GM12878 (cell line): ENCODE measurements around the gene PPP1R10. TPM values are rescaled to one million over a fixed set of nuclear protein-coding genes. Genes with fewer than 3 reads are reported as not detected.

ENCODE experiments used
- ATAC-seq: fragments of 200-7000 bp; cut with Tn5 transposase; 3 replicates; pipeline ENCODE4 v1.9.1; 2020; ENCODE audit warnings: mild to moderate bottlenecking, moderate library complexity
- BruUV-seq: library from RNA; stranded (reverse); fragments of 400-500 nt; replicated peaks from 2 replicates; lab custom pipeline; 2021; lab: Mats Ljungman, UMichigan
- CTCF ChIA-PET: fragments of 300-600 bp; sonication (Branson Sonifier 250); formaldehyde crosslinking; extraction: SDS; loops from one replicate; lab custom pipeline; 2021; ENCODE audit warnings: inconsistent platforms; lab: Yijun Ruan, JAX
- POLR2A ChIA-PET: fragments of 350-600 bp; formaldehyde crosslinking; extraction: SDS; loops from one replicate; lab custom pipeline; 2021; ENCODE audit warnings: inconsistent platforms; lab: Charles Lee
- RAD21 ChIA-PET: fragments of 300-600 bp; sonication (Branson Sonifier 250); formaldehyde crosslinking; loops from one replicate; lab custom pipeline; 2023; ENCODE audit warnings: antibody characterized with exemption; ENCODE audit not compliant: unreplicated experiment; lab: Charles Lee
- SMC1A ChIA-PET: fragments of 300-600 bp; sonication (Branson Sonifier 250); formaldehyde crosslinking; loops from one replicate; lab custom pipeline; 2023; ENCODE audit not compliant: unreplicated experiment, uncharacterized antibody; lab: Charles Lee
- DNase-seq: peaks from one replicate; pipeline ENCODE4 v3.0.0-alpha.2; 2011; ENCODE audit warnings: low read depth, low spot score
- FAIRE-seq: peaks from 3 replicates; lab custom pipeline; 2011; peaks lifted over from hg19 to GRCh38; lab: Jason Lieb, UNC
- H2AFZ ChIP-seq: 2 replicates; pipeline ENCODE4 v1.6.0; 2011; ENCODE audit warnings: low read depth, low read length, control low read depth; ENCODE audit not compliant: control insufficient read depth
- H3K27ac ChIP-seq: 2 replicates; pipeline ENCODE4 v1.5.1; 2011; ENCODE audit warnings: control low read depth; ENCODE audit not compliant: control insufficient read depth, insufficient read depth
- H3K27me3 ChIP-seq, 2 experiments: replicated peaks in 1 of 2; 2 replicates each; pipeline versions ENCODE4 v1.6.0 to v1.6.1; 2011; ENCODE audit warnings: low read length in 1 of 2; ENCODE audit not compliant: control insufficient read depth in 2 of 2, insufficient read depth in 2 of 2
- H3K36me3 ChIP-seq, 2 experiments: 2 replicates each; pipeline ENCODE4 v1.5.1; 2011; ENCODE audit warnings: low read length in 1 of 2; ENCODE audit not compliant: control insufficient read depth in 2 of 2, insufficient read depth in 2 of 2
- H3K4me1 ChIP-seq: 2 replicates; pipeline ENCODE4 v1.6.1; 2011; ENCODE audit warnings: mild to moderate bottlenecking, low read length, moderate library complexity, mixed read lengths; ENCODE audit not compliant: control insufficient read depth, insufficient read depth
- H3K4me2 ChIP-seq: 2 replicates; pipeline ENCODE4 v1.6.0; 2011; ENCODE audit warnings: control low read depth; ENCODE audit not compliant: control insufficient read depth, insufficient read depth
- H3K4me3 ChIP-seq: fragments of 200-600 bp; sonication (generic); 2 replicates; pipeline ENCODE4 v1.5.1; 2016
- H3K79me2 ChIP-seq: 2 replicates; pipeline ENCODE4 v1.6.0; 2011; ENCODE audit warnings: low read length; ENCODE audit not compliant: control insufficient read depth, insufficient read depth
- H3K9ac ChIP-seq: 2 replicates; pipeline ENCODE4 v1.8.0; 2011; ENCODE audit warnings: low read length, control low read depth, mixed read lengths; ENCODE audit not compliant: control insufficient read depth, insufficient read depth
- H3K9me3 ChIP-seq: replicated peaks from 3 replicates; pipeline ENCODE4 v1.5.1; 2011; ENCODE audit warnings: mild to moderate bottlenecking, low read length; ENCODE audit not compliant: control insufficient read depth, insufficient read depth
- H4K20me1 ChIP-seq: 2 replicates; pipeline ENCODE4 v1.6.0; 2011; ENCODE audit not compliant: control insufficient read depth, insufficient read depth
- CHD1 ChIP-seq: IDR thresholded peaks from 2 replicates; pipeline ENCODE4 v1.6.1; 2012; ENCODE audit warnings: low read depth, low read length, improper control_type of control experiment
- CHD2 ChIP-seq: IDR thresholded peaks from 2 replicates; pipeline ENCODE4 v1.6.1; 2011; ENCODE audit warnings: low read depth, low read length, improper control_type of control experiment, borderline replicate concordance
- ETV6 ChIP-seq, 2 experiments: fragments of 450-650 bp in 1 of 2; IDR thresholded peaks in 1 of 2; conservative IDR thresholded peaks in 1 of 2; 2 replicates each; pipeline ENCODE4 v1.6.1; 2014; ENCODE audit warnings: antibody characterized with exemption in 1 of 2, borderline replicate concordance in 1 of 2, low read depth in 1 of 2, mild to moderate bottlenecking in 1 of 2, moderate library complexity in 1 of 2
- IKZF1 ChIP-seq: fragments of 450-650 bp; conservative IDR thresholded peaks from 2 replicates; pipeline ENCODE4 v1.6.1; 2017; ENCODE audit warnings: antibody characterized with exemption, mild to moderate bottlenecking
- NBN ChIP-seq: fragments of 450-650 bp; IDR thresholded peaks from 2 replicates; pipeline ENCODE4 v1.6.1; 2016
- POLR2AphosphoS2 ChIP-seq: IDR thresholded peaks from 2 replicates; pipeline ENCODE4 v1.6.1; 2011; ENCODE audit warnings: low read depth, mild to moderate bottlenecking, low read length, improper control_type of control experiment, moderate library complexity
- RAD21 ChIP-seq: IDR thresholded peaks from 2 replicates; pipeline ENCODE4 v1.6.1; 2011; ENCODE audit warnings: mild to moderate bottlenecking, low read depth, low read length, moderate library complexity; ENCODE audit not compliant: insufficient read depth
- SP1 ChIP-seq: IDR thresholded peaks from one replicate; pipeline ENCODE4 v1.6.1; 2011; ENCODE audit warnings: low read depth, low read length
- TBL1XR1 ChIP-seq: IDR thresholded peaks from 2 replicates; pipeline ENCODE4 v1.6.1; 2012; ENCODE audit warnings: low read depth, low read length, improper control_type of control experiment
- TCF3 ChIP-seq: IDR thresholded peaks from 2 replicates; pipeline ENCODE4 v1.6.1; 2012; ENCODE audit warnings: low read depth, mild to moderate bottlenecking, low read length, borderline replicate concordance; ENCODE audit not compliant: insufficient read depth
- TCF7 ChIP-seq: IDR thresholded peaks from 2 replicates; pipeline ENCODE4 v1.6.1; 2014; ENCODE audit warnings: antibody characterized with exemption, borderline replicate concordance
- ZNF622 ChIP-seq: fragments of 450-650 bp; IDR thresholded peaks from 2 replicates; pipeline ENCODE4 v1.6.1; 2017; ENCODE audit warnings: mild to moderate bottlenecking, inconsistent platforms
- WGBS: methylation state at CpG from one replicate; pipeline ENCODE4 v1.1.6; 2016; ENCODE audit warnings: low lambda C conversion rate; ENCODE audit not compliant: insufficient replicate concordance, insufficient coverage; ENCODE audit errors: missing lambda C conversion rate; 5-methylcytosine and 5-hydroxymethylcytosine counted together
- in situ Hi-C: fragments of 300-500 bp; cut with MboI; formaldehyde crosslinking; loops from 9 replicates; pipeline ENCODE4 v1.14.3; 2018; ENCODE audit warnings: mixed read lengths
- intact Hi-C: fragments of 100-400 bp; cut with micrococcal nuclease; formaldehyde crosslinking; loops from one replicate; pipeline ENCODE4 v1.14.2; 2022; ENCODE audit not compliant: unreplicated experiment
- microRNA counts: library from miRNA; unstranded; fragments of <30 nt; microRNA quantifications from one replicate; lab custom pipeline; 2016
- microRNA-seq: library from miRNA; unstranded; fragments of <30 nt; microRNA quantifications from one replicate; pipeline ENCODE4, GENCODE V29; 2018
- polyA plus RNA-seq, 11 experiments: library from polyadenylated mRNA; depleted of rRNA in 4 of 11; unstranded in 6 of 11; stranded (reverse) in 5 of 11; fragments of >200 nt; fragmentation: Nextera tagmentation in 4 of 11; fragmentation: Illumina TruSeq in 1 of 11; extraction: Ambion mirVana in 4 of 11; extraction: Trizol in 1 of 11; gene quantifications; 1 replicate in 1 of 11; 2 replicates in 10 of 11; pipeline versions ENCODE4 v1.2.1 to v1.2.3, GENCODE V29; 2011 to 2016; ENCODE audit warnings: inconsistent platforms in 2 of 11, missing spikeins in 2 of 11, low read depth in 1 of 11
- small RNA-seq: library from RNA; depleted of rRNA; stranded (forward); fragments of <200 nt; gene quantifications from one replicate; pipeline ENCODE3, GENCODE V24; 2014
- total RNA-seq, 4 experiments: library from RNA; depleted of rRNA in 3 of 4; stranded (reverse); fragments of >200 nt in 3 of 4; fragmentation: Illumina TruSeq in 1 of 4; extraction: Trizol in 1 of 4; gene quantifications; 2 replicates each; pipeline versions ENCODE4 v1.2.1 to v1.2.3, GENCODE V29; 2013 to 2021
- TF ChIP-seq, protein P1 (sequence below): IDR thresholded peaks from 2 replicates; pipeline ENCODE4 v1.6.1; 2011; ENCODE audit warnings: borderline replicate concordance, low read depth, mild to moderate bottlenecking, moderate library complexity, low read length; ENCODE audit not compliant: insufficient read depth, poor library complexity, severe bottlenecking

PPP1R10 gene
- total and polyA plus RNA-seq, 10 of the 15 experiments (the other 5 are each of a cell fraction or from before 2014, with no cell fraction given): 11.3 to 83.8 (median 41.2) TPM

DNA sequence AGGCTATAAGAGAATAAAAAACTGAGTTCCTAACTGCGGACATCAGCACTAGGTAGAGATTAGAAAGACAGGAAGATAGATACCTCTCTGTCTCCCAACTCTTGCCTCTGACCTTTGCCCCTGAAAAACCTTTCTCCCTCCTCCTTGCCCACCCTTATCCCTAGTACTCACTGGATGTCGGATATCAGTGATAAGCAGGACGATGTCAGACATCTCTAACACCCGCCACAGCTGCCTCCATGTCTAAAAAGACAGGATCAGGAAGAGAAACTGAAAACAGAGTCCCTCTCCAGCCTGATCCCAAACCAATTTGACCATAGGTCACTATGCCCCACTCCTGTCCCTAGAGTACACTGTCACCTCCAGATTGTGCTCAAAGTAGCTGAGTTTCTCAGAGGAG is 62.6 kb downstream of the PPP1R10 start:
- peak overlapping the region; percentile 95; the same call in 1 of the 2 replicates for H3K9ac ChIP-seq
- ChIA-PET RAD21 (interaction anchor here (0.7 to 2.5 kb wide), 4 partner anchors 9 to 71 kb away, joined by 3 to 8 read pairs (median 5); no protein-coding TSS in a partner anchor), POLR2A (interaction anchor here (0.5 to 1.5 kb wide), 3 partner anchors 27 to 60 kb away, joined by 5 read pairs; no protein-coding TSS in a partner anchor), SMC1A (interaction anchor here (1.3 to 2.8 kb wide), 6 partner anchors 10 to 145 kb away, joined by 3 to 16 read pairs (median 4); no protein-coding TSS in a partner anchor), CTCF (interaction anchor here (0.7 to 9.7 kb wide), 8 partner anchors 11 to 360 kb away, joined by 3 to 121 read pairs (median 4); partner anchors contain the start of gene VARS2)
- in situ Hi-C loops: no loop called here
- no peak for ATAC-seq
- FAIRE-seq: no peak
- no peaks in the 10 kb centered on the region for H3K27me3 ChIP-seq
- peaks cover 7 to 15% of the 10 kb centered on the region in 2 experiments; a peak in 3 of 4 replicates for H3K36me3 ChIP-seq
- peaks cover 8% of the 10 kb centered on the region; the same call in 1 of the 2 replicates for H3K4me1 ChIP-seq
- BruUV-seq: no TSS peak
- H4K20me1 ChIP-seq: no peaks in the 10 kb centered on the region
- 81% methylated on average over 4 of the region's 4 CpGs for WGBS
- H3K4me3 ChIP-seq: no peak overlapping the region
- no peak overlapping the region for H2AFZ ChIP-seq
- H3K79me2 ChIP-seq: peaks cover 25% of the 10 kb centered on the region
- H3K27ac ChIP-seq: no peak overlapping the region
- no peak for DNase-seq
- intact Hi-C loops: loop anchor here (10.0 kb wide), 1 partner anchor 230 kb away; the partner anchor contains the start of gene TRIM39
- TF ChIP-seq SP1 (no peak), CHD1 (no peak), ZNF622 (no peak), POLR2AphosphoS2 (no peak), IKZF1 (no peak), NBN (no peak), TCF3 (no peak), CHD2 (no peak), ETV6 (conservative IDR thresholded peaks at IDR 0.05 in 1 of 2, IDR thresholded peaks at IDR 0.05 in 1 of 2; ENCODE audit: borderline replicate concordance in 1 of 2, low read depth in 1 of 2) (no peak), TBL1XR1 (no peak), RAD21 (no peak), TCF7 (no peak)
- TF ChIP-seq, protein P1, sequence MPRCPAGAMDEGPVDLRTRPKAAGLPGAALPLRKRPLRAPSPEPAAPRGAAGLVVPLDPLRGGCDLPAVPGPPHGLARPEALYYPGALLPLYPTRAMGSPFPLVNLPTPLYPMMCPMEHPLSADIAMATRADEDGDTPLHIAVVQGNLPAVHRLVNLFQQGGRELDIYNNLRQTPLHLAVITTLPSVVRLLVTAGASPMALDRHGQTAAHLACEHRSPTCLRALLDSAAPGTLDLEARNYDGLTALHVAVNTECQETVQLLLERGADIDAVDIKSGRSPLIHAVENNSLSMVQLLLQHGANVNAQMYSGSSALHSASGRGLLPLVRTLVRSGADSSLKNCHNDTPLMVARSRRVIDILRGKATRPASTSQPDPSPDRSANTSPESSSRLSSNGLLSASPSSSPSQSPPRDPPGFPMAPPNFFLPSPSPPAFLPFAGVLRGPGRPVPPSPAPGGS: no peak
- no peaks in the 10 kb centered on the region for H3K9me3 ChIP-seq
- peak overlapping the region; percentile 82 for H3K4me2 ChIP-seq

MicroRNAs within 50 kb of the gene (microRNA counts, 767-probe panel; counts per million panel counts)
- microRNA hsa-miR-877-5p (lab: Ali Mortazavi, UCI): 1,346 counts per million, percentile 48 among the panel's probes with 10 or more counts

Small RNA genes lying within 50 kb of the gene (microRNA-seq; reads per million reads assigned to microRNA genes)
- gene MIR877: 117 reads per million, percentile 75 among the genes with 10 or more reads in this experiment

Small RNA genes lying within 50 kb of the gene (small RNA-seq; reads per million reads assigned to genes)
- gene MIR877: 13.5 reads per million, percentile 96 among the genes with 10 or more reads in this experiment

Other genes with a start within 250 kb of the PPP1R10 start
Only the 7 nearest of the 14 such genes appear.
- gene GNL1, start 60.8 kb downstream of the PPP1R10 start, total RNA-seq (2014; rRNA removed): 45.4 and 50.2 TPM in 2 replicates
- gene GNL1, start 60.8 kb downstream of the PPP1R10 start, total RNA-seq (2014; rRNA removed; fragmentation: Illumina TruSeq; extraction: Trizol): 30.6 and 30.7 TPM in 2 replicates
- gene GNL1, start 60.8 kb downstream of the PPP1R10 start, total RNA-seq (2021): 59.3 and 61.2 TPM in 2 replicates
- 45.1 and 51.4 TPM in 2 replicates for gene GNL1, start 60.8 kb downstream of the PPP1R10 start, polyA plus RNA-seq (2011; rRNA removed)
- gene GNL1, start 60.8 kb downstream of the PPP1R10 start, polyA plus RNA-seq (2014; fragmentation: Illumina TruSeq; extraction: Trizol): 38.7 and 40.2 TPM in 2 replicates
- gene GNL1, start 60.8 kb downstream of the PPP1R10 start, polyA plus RNA-seq (2014; fragmentation: Nextera tagmentation; extraction: Ambion mirVana): 1 to 10 TPM in 1 of 2 experiments, under 1 TPM in 1; 0.18 to 1.4 TPM
- 40.7 and 45.3 TPM in 2 replicates for gene GNL1, start 60.8 kb downstream of the PPP1R10 start, polyA plus RNA-seq (2014; rRNA removed)
- 10 to 100 TPM; 50.6 to 64.5 TPM for gene GNL1, start 60.8 kb downstream of the PPP1R10 start, polyA plus RNA-seq (2016; fragmentation: Nextera tagmentation; extraction: Ambion mirVana)
- 20.0 and 22.7 TPM in 2 replicates for gene PRR3, start 59.9 kb downstream of the PPP1R10 start, total RNA-seq (2014; rRNA removed)
- 18.5 and 19.2 TPM in 2 replicates for gene PRR3, start 59.9 kb downstream of the PPP1R10 start, total RNA-seq (2014; rRNA removed; fragmentation: Illumina TruSeq; extraction: Trizol)
- gene PRR3, start 59.9 kb downstream of the PPP1R10 start, total RNA-seq (2021): 19.5 and 20.2 TPM in 2 replicates
- gene PRR3, start 59.9 kb downstream of the PPP1R10 start, polyA plus RNA-seq (2011; rRNA removed): 15.7 and 22.9 TPM in 2 replicates
- 38.2 and 44.6 TPM in 2 replicates for gene PRR3, start 59.9 kb downstream of the PPP1R10 start, polyA plus RNA-seq (2014; fragmentation: Illumina TruSeq; extraction: Trizol)
- gene PRR3, start 59.9 kb downstream of the PPP1R10 start, polyA plus RNA-seq (2014; fragmentation: Nextera tagmentation; extraction: Ambion mirVana): 10 to 100 TPM; 14.0 to 16.3 TPM
- gene PRR3, start 59.9 kb downstream of the PPP1R10 start, polyA plus RNA-seq (2014; rRNA removed): 28.5 and 28.8 TPM in 2 replicates
- 10 to 100 TPM; 18.4 to 20.8 TPM for gene PRR3, start 59.9 kb downstream of the PPP1R10 start, polyA plus RNA-seq (2016; fragmentation: Nextera tagmentation; extraction: Ambion mirVana)
- 55.2 and 55.3 TPM in 2 replicates for gene ABCF1, start 45.8 kb downstream of the PPP1R10 start, total RNA-seq (2014; rRNA removed)
- 57.4 and 63.4 TPM in 2 replicates for gene ABCF1, start 45.8 kb downstream of the PPP1R10 start, total RNA-seq (2014; rRNA removed; fragmentation: Illumina TruSeq; extraction: Trizol)
- 65.8 and 74.7 TPM in 2 replicates for gene ABCF1, start 45.8 kb downstream of the PPP1R10 start, total RNA-seq (2021)
- gene ABCF1, start 45.8 kb downstream of the PPP1R10 start, polyA plus RNA-seq (2011; rRNA removed): 21.8 and 34.6 TPM in 2 replicates
- 68.4 and 79.6 TPM in 2 replicates for gene ABCF1, start 45.8 kb downstream of the PPP1R10 start, polyA plus RNA-seq (2014; fragmentation: Illumina TruSeq; extraction: Trizol)
- gene ABCF1, start 45.8 kb downstream of the PPP1R10 start, polyA plus RNA-seq (2014; fragmentation: Nextera tagmentation; extraction: Ambion mirVana): 10 to 100 TPM; 21.3 to 26.1 TPM
- 45.6 and 49.9 TPM in 2 replicates for gene ABCF1, start 45.8 kb downstream of the PPP1R10 start, polyA plus RNA-seq (2014; rRNA removed)
- 10 to 100 TPM; 56.5 to 62.3 TPM for gene ABCF1, start 45.8 kb downstream of the PPP1R10 start, polyA plus RNA-seq (2016; fragmentation: Nextera tagmentation; extraction: Ambion mirVana)
- 108 and 113 TPM in 2 replicates for gene MRPS18B, start 597 bp upstream of the PPP1R10 start, total RNA-seq (2014; rRNA removed)
- 112 and 121 TPM in 2 replicates for gene MRPS18B, start 597 bp upstream of the PPP1R10 start, total RNA-seq (2014; rRNA removed; fragmentation: Illumina TruSeq; extraction: Trizol)
- gene MRPS18B, start 597 bp upstream of the PPP1R10 start, total RNA-seq (2021): 80.9 and 87.7 TPM in 2 replicates
- 104 and 133 TPM in 2 replicates for gene MRPS18B, start 597 bp upstream of the PPP1R10 start, polyA plus RNA-seq (2011; rRNA removed)
- gene MRPS18B, start 597 bp upstream of the PPP1R10 start, polyA plus RNA-seq (2014; fragmentation: Illumina TruSeq; extraction: Trizol): 208 and 218 TPM in 2 replicates
- 100 to 1,000 TPM; 219 to 259 TPM for gene MRPS18B, start 597 bp upstream of the PPP1R10 start, polyA plus RNA-seq (2014; fragmentation: Nextera tagmentation; extraction: Ambion mirVana)
- gene MRPS18B, start 597 bp upstream of the PPP1R10 start, polyA plus RNA-seq (2014; rRNA removed): 118 and 166 TPM in 2 replicates
- gene MRPS18B, start 597 bp upstream of the PPP1R10 start, polyA plus RNA-seq (2016; fragmentation: Nextera tagmentation; extraction: Ambion mirVana): 100 to 1,000 TPM; 132 to 147 TPM
- 4.5 and 4.7 TPM in 2 replicates for gene ATAT1, start 9.6 kb upstream of the PPP1R10 start, total RNA-seq (2014; rRNA removed)
- gene ATAT1, start 9.6 kb upstream of the PPP1R10 start, total RNA-seq (2014; rRNA removed; fragmentation: Illumina TruSeq; extraction: Trizol): 2.5 and 2.9 TPM in 2 replicates
- 7.1 and 9.0 TPM in 2 replicates for gene ATAT1, start 9.6 kb upstream of the PPP1R10 start, total RNA-seq (2021)
- gene ATAT1, start 9.6 kb upstream of the PPP1R10 start, polyA plus RNA-seq (2011; rRNA removed): 3.6 and 4.8 TPM in 2 replicates
- 6.8 and 10.2 TPM in 2 replicates for gene ATAT1, start 9.6 kb upstream of the PPP1R10 start, polyA plus RNA-seq (2014; fragmentation: Illumina TruSeq; extraction: Trizol)
- 1 to 10 TPM; 1.1 to 1.7 TPM for gene ATAT1, start 9.6 kb upstream of the PPP1R10 start, polyA plus RNA-seq (2014; fragmentation: Nextera tagmentation; extraction: Ambion mirVana)
- 12.7 and 13.1 TPM in 2 replicates for gene ATAT1, start 9.6 kb upstream of the PPP1R10 start, polyA plus RNA-seq (2014; rRNA removed)
- gene ATAT1, start 9.6 kb upstream of the PPP1R10 start, polyA plus RNA-seq (2016; fragmentation: Nextera tagmentation; extraction: Ambion mirVana): 10 to 100 TPM; 12.2 to 14.2 TPM
- gene C6orf136, start 29.9 kb upstream of the PPP1R10 start, total RNA-seq (2014; rRNA removed): 11.4 and 13.5 TPM in 2 replicates
- gene C6orf136, start 29.9 kb upstream of the PPP1R10 start, total RNA-seq (2014; rRNA removed; fragmentation: Illumina TruSeq; extraction: Trizol): 5.2 and 7.0 TPM in 2 replicates
- 24.1 and 27.5 TPM in 2 replicates for gene C6orf136, start 29.9 kb upstream of the PPP1R10 start, total RNA-seq (2021)
- gene C6orf136, start 29.9 kb upstream of the PPP1R10 start, polyA plus RNA-seq (2011; rRNA removed): 5.2 and 11.0 TPM in 2 replicates
- 14.5 and 18.1 TPM in 2 replicates for gene C6orf136, start 29.9 kb upstream of the PPP1R10 start, polyA plus RNA-seq (2014; fragmentation: Illumina TruSeq; extraction: Trizol)
- 10 to 100 TPM in 1 of 2 experiments, 1 to 10 TPM in 1; 10.0 to 14.6 TPM for gene C6orf136, start 29.9 kb upstream of the PPP1R10 start, polyA plus RNA-seq (2014; fragmentation: Nextera tagmentation; extraction: Ambion mirVana)
- 21.1 and 23.7 TPM in 2 replicates for gene C6orf136, start 29.9 kb upstream of the PPP1R10 start, polyA plus RNA-seq (2014; rRNA removed)
- gene C6orf136, start 29.9 kb upstream of the PPP1R10 start, polyA plus RNA-seq (2016; fragmentation: Nextera tagmentation; extraction: Ambion mirVana): 10 to 100 TPM; 15.3 to 15.7 TPM
- gene DHX16, start 55.8 kb upstream of the PPP1R10 start, total RNA-seq (2014; rRNA removed): 39.5 and 40.0 TPM in 2 replicates
- gene DHX16, start 55.8 kb upstream of the PPP1R10 start, total RNA-seq (2014; rRNA removed; fragmentation: Illumina TruSeq; extraction: Trizol): 35.6 and 38.1 TPM in 2 replicates
- gene DHX16, start 55.8 kb upstream of the PPP1R10 start, total RNA-seq (2021): 30.3 and 31.8 TPM in 2 replicates
- 27.5 and 36.3 TPM in 2 replicates for gene DHX16, start 55.8 kb upstream of the PPP1R10 start, polyA plus RNA-seq (2011; rRNA removed)
- gene DHX16, start 55.8 kb upstream of the PPP1R10 start, polyA plus RNA-seq (2014; fragmentation: Illumina TruSeq; extraction: Trizol): 26.8 and 41.0 TPM in 2 replicates
- 10 to 100 TPM; 10.1 to 17.7 TPM for gene DHX16, start 55.8 kb upstream of the PPP1R10 start, polyA plus RNA-seq (2014; fragmentation: Nextera tagmentation; extraction: Ambion mirVana)
- gene DHX16, start 55.8 kb upstream of the PPP1R10 start, polyA plus RNA-seq (2014; rRNA removed): 38.4 and 41.4 TPM in 2 replicates
- gene DHX16, start 55.8 kb upstream of the PPP1R10 start, polyA plus RNA-seq (2016; fragmentation: Nextera tagmentation; extraction: Ambion mirVana): 10 to 100 TPM; 40.3 to 41.4 TPM